PC-9 (cell line): ENCODE data around the gene TIGD4. TPM values are rescaled to one million over a fixed set of nuclear protein-coding genes. Genes with fewer than 3 reads are reported as not detected.

Source experiments
- BruUV-seq: library from RNA; stranded (reverse); fragments of 400-500 nt; replicated peaks from 2 replicates; lab custom pipeline; 2021; lab: Mats Ljungman, UMichigan
- CTCF ChIA-PET: fragments of 300-600 bp; sonication (Branson Sonifier 250); formaldehyde crosslinking; loops from one replicate; lab custom pipeline; 2022; ENCODE audit warnings: antibody characterized with exemption; lab: Charles Lee
- POLR2A ChIA-PET: fragments of 300-600 bp; sonication (Branson Sonifier 250); formaldehyde crosslinking; loops from one replicate; lab custom pipeline; 2022; ENCODE audit warnings: antibody characterized with exemption; ENCODE audit not compliant: unreplicated experiment; lab: Charles Lee
- DNase-seq, 2 experiments: peaks; one replicate each; pipeline versions ENCODE4 v3.0.0 to v3.0.0-alpha.2; 2015 to 2022; ENCODE audit warnings: mixed read lengths in 1 of 2
- H2AFZ ChIP-seq: fragments of 200-600 bp; sonication (generic); 2 replicates; pipeline ENCODE4 v1.8.1; 2017; ENCODE audit warnings: antibody characterized with exemption
- H3F3A ChIP-seq: fragments of 200-600 bp; sonication (generic); 2 replicates; pipeline ENCODE4 v1.8.1; 2017; ENCODE audit warnings: antibody characterized with exemption, mild to moderate bottlenecking, low read depth; ENCODE audit not compliant: insufficient read depth
- H3K27ac ChIP-seq: fragments of 200-600 bp; sonication (generic); 2 replicates; pipeline ENCODE4 v1.6.1; 2016; ENCODE audit warnings: mixed run types
- H3K27me3 ChIP-seq: fragments of 200-600 bp; sonication (generic); 2 replicates; pipeline ENCODE4 v1.6.1; 2016; ENCODE audit warnings: low read depth, mixed run types; ENCODE audit not compliant: insufficient read depth
- H3K36me3 ChIP-seq: fragments of 200-600 bp; sonication (generic); 2 replicates; pipeline ENCODE4 v1.6.1; 2016; ENCODE audit warnings: low read depth, mixed run types
- H3K4me1 ChIP-seq: fragments of 200-600 bp; sonication (generic); replicated peaks from 2 replicates; pipeline ENCODE4 v1.6.1; 2016; ENCODE audit warnings: mixed run types; ENCODE audit not compliant: insufficient read depth
- H3K4me2 ChIP-seq: fragments of 200-600 bp; sonication (generic); 2 replicates; pipeline ENCODE4 v1.6.1; 2017; ENCODE audit warnings: mixed run types
- H3K4me3 ChIP-seq: fragments of 200-600 bp; sonication (generic); 2 replicates; pipeline ENCODE4 v1.6.1; 2016; ENCODE audit warnings: mixed run types
- H3K79me2 ChIP-seq: fragments of 200-600 bp; sonication (generic); 2 replicates; pipeline ENCODE4 v1.6.1; 2017; ENCODE audit warnings: low read depth, mixed run types
- H3K9me2 ChIP-seq: fragments of 200-600 bp; sonication (generic); 2 replicates; pipeline ENCODE4 v1.8.1; 2017; ENCODE audit warnings: mild to moderate bottlenecking; ENCODE audit not compliant: insufficient read depth
- H3K9me3 ChIP-seq: fragments of 200-600 bp; sonication (generic); 2 replicates; pipeline ENCODE4 v1.8.1; 2016; ENCODE audit warnings: low read depth; ENCODE audit not compliant: insufficient read depth
- H4K20me1 ChIP-seq: fragments of 200-600 bp; sonication (generic); 2 replicates; pipeline ENCODE4 v1.8.1; 2017; ENCODE audit not compliant: insufficient read depth
- EZH2 ChIP-seq: fragments of 200-600 bp; sonication (generic); IDR thresholded peaks from 2 replicates; pipeline ENCODE4 v1.8.0; 2017; ENCODE audit warnings: antibody characterized with exemption, low read depth
- intact Hi-C: fragments of 100-400 bp; cut with micrococcal nuclease; formaldehyde crosslinking; loops from one replicate; pipeline ENCODE4 v1.10.0; 2022; ENCODE audit not compliant: unreplicated experiment
- total RNA-seq: library from RNA; stranded (reverse); gene quantifications from 2 replicates; pipeline ENCODE4 v1.2.3, GENCODE V29; 2021
- TF ChIP-seq, protein P1 (sequence below): fragments of 200-600 bp; sonication (generic); conservative IDR thresholded peaks from 2 replicates; pipeline ENCODE4 v1.6.1; 2017; ENCODE audit warnings: mixed run types, antibody characterized with exemption, mild to moderate bottlenecking, moderate library complexity

The TIGD4 gene
- total RNA-seq, 1 experiment from 2014 or later: 0.70 TPM

DNA sequence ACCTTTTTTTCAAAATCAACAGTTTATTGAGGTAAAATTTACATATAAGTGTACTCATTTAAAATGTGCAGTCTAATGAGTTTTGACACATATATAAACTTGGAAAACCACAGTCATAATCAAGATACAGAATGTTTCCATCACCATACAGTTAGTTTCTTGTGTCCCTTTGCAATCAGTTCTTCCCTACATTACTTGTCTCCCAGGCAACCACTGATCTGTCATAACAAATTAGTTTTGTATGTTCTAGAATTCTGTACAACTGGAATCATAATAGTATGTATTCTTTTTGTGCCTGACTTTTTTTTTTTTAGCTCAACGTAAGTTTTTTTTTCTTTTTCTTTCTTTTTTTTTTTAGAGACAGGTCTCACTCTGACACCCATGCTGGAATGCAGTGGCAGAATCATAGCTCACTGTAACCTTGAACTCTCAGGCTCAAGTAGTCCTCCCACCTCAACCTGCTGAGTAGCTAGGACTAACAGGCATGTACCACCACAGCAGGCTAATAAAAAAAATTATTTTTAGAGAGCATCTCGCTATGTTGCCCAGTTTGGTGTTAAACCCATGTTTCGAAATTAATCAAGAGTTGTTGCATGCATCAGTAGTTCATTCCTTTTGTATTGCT lies 27.1 kb upstream of the TIGD4 start:
- H3K4me3 ChIP-seq: no peak overlapping the region
- H3K27me3 ChIP-seq: no peaks in the 10 kb centered on the region
- intact Hi-C loops: no loop called here
- H2AFZ ChIP-seq: no peak overlapping the region
- BruUV-seq: no TSS peak
- peaks cover 17% of the 10 kb centered on the region for H3K79me2 ChIP-seq
- CTCF ChIA-PET: interaction anchor here (0.6 kb wide), 2 partner anchors 305 to 750 kb away, joined by 4 read pairs; no protein-coding TSS in a partner anchor
- TF ChIP-seq EZH2: no peak
- TF ChIP-seq, protein P1, sequence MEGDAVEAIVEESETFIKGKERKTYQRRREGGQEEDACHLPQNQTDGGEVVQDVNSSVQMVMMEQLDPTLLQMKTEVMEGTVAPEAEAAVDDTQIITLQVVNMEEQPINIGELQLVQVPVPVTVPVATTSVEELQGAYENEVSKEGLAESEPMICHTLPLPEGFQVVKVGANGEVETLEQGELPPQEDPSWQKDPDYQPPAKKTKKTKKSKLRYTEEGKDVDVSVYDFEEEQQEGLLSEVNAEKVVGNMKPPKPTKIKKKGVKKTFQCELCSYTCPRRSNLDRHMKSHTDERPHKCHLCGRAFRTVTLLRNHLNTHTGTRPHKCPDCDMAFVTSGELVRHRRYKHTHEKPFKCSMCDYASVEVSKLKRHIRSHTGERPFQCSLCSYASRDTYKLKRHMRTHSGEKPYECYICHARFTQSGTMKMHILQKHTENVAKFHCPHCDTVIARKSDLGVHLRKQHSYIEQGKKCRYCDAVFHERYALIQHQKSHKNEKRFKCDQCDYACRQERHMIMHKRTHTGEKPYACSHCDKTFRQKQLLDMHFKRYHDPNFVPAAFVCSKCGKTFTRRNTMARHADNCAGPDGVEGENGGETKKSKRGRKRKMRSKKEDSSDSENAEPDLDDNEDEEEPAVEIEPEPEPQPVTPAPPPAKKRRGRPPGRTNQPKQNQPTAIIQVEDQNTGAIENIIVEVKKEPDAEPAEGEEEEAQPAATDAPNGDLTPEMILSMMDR: no peak
- POLR2A ChIA-PET: no interaction called here
- no peak overlapping the region for H3K27ac ChIP-seq
- DNase-seq: no peak
- H3F3A ChIP-seq: peaks cover 7% of the 10 kb centered on the region; the same call in 1 of the 2 replicates
- H3K4me1 ChIP-seq: peaks cover 21% of the 10 kb centered on the region
- H4K20me1 ChIP-seq: peaks cover 4% of the 10 kb centered on the region
- H3K4me2 ChIP-seq: no peak overlapping the region
- no peaks in the 10 kb centered on the region; the same call in 1 of the 2 replicates for H3K36me3 ChIP-seq
- no peaks in the 10 kb centered on the region for H3K9me3 ChIP-seq
- H3K9me2 ChIP-seq: no peaks in the 10 kb centered on the region

DNA sequence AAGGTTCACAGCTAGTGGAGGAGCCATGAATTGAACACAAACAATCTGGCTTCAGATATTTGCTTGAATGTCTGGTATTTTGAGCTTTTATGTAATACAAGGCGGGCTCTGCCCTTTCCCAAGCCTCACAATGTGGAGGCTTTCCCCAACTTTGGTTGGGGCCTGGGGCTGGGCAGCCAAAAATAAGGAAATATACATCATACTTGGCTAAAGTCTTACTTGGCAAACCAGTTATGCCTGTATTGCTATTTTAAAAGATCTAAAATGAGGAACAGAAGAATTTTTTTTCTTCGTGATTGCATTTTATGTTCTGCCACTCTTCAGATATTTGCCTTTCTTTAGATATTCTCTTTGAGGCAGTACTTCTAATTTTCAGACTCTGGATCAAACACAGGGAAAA lies 26.3 kb upstream of the TIGD4 start:
- H3K79me2 ChIP-seq: peaks cover 17% of the 10 kb centered on the region
- no peak overlapping the region for H3K4me3 ChIP-seq
- intact Hi-C loops: no loop called here
- H3K9me2 ChIP-seq: no peaks in the 10 kb centered on the region
- peaks cover 21% of the 10 kb centered on the region for H3K4me1 ChIP-seq
- H3K4me2 ChIP-seq: peak overlapping the region; percentile 34
- peaks cover 7% of the 10 kb centered on the region; the same call in 1 of the 2 replicates for H3F3A ChIP-seq
- H3K27ac ChIP-seq: peak overlapping the region; percentile 39; the same call in 1 of the 2 replicates
- H3K36me3 ChIP-seq: no peaks in the 10 kb centered on the region; the same call in 1 of the 2 replicates
- TF ChIP-seq EZH2: no peak
- TF ChIP-seq, protein P1: no peak
- H3K27me3 ChIP-seq: no peaks in the 10 kb centered on the region
- H3K9me3 ChIP-seq: no peaks in the 10 kb centered on the region
- peak; percentile 13 to 58 for DNase-seq
- no TSS peak for BruUV-seq
- peaks cover 4% of the 10 kb centered on the region for H4K20me1 ChIP-seq
- ChIA-PET CTCF (no interaction called here), POLR2A (interaction anchor here (0.5 to 0.6 kb wide), 2 partner anchors 165 to 278 kb away, joined by 3 read pairs; no protein-coding TSS in a partner anchor)
- H2AFZ ChIP-seq: no peak overlapping the region

DNA sequence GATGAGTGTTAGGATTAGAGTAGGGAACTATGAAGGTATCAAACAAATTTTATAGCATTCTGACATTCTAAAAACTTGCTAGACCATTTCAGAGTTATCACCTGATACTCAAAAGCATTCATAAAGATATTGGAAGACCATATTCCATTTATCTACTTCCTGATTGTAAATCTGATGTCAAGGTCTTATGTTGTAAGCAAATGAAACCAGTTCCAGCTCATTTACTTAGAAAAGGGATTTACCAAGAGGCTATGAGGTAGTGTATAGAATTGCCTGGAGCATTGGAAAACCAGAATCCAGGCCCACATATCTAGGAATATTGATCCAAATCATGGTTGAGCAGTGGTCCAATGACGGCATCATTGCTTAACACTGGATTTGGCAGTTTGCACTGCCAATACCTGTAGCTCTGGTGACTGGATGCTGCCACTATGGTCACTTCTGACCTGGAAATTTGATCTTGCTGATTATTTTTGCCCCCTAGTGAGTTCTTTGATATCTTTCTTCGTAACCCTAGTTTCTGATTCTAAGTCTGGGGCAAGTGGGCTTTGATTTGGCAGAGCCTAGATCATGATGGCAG lies 25.6 kb upstream of the TIGD4 start:
- no peak overlapping the region for H2AFZ ChIP-seq
- no peaks in the 10 kb centered on the region; the same call in 1 of the 2 replicates for H3K36me3 ChIP-seq
- no peak for DNase-seq
- intact Hi-C loops: no loop called here
- peaks cover 4% of the 10 kb centered on the region for H4K20me1 ChIP-seq
- H3K27me3 ChIP-seq: no peaks in the 10 kb centered on the region
- TF ChIP-seq EZH2: no peak
- TF ChIP-seq, protein P1: no peak
- BruUV-seq: no TSS peak
- no peaks in the 10 kb centered on the region for H3K9me3 ChIP-seq
- H3K9me2 ChIP-seq: no peaks in the 10 kb centered on the region
- H3K4me2 ChIP-seq: peak overlapping the region; percentile 34
- H3K79me2 ChIP-seq: peaks cover 17% of the 10 kb centered on the region
- POLR2A ChIA-PET: interaction anchor here (0.5 to 0.6 kb wide), 3 partner anchors 165 to 387 kb away, joined by 3 read pairs; no protein-coding TSS in a partner anchor
- no peak overlapping the region for H3K27ac ChIP-seq
- peaks cover 7% of the 10 kb centered on the region; the same call in 1 of the 2 replicates for H3F3A ChIP-seq
- CTCF ChIA-PET: no interaction called here
- H3K4me3 ChIP-seq: no peak overlapping the region
- peaks cover 21% of the 10 kb centered on the region for H3K4me1 ChIP-seq
